ENCODE measurements around the gene MAGI2.

DNA sequence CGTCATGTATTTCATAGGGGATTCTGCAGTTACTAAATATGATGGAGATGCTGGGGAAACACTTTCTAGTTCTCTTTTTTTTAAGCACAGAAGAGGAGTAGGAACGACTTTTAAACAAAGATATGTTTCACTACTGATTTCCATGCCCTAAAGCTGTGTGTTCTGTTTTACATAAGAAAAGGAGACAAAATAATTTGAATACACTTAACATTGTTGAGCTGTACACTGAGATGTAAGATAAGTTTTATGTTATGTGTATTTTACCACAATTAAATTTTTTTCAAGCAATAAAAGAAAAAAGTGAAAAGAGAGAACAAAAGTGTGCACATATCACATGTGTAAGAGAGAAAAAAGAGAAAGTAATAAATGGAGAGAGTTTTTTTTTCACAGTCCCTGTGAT is 1246.7 kb downstream of the MAGI2 start:
- TF ChIP-seq POLR2A (IDR thresholded peaks at IDR 0.05) = no peak
- TF ChIP-seq, protein P1, sequence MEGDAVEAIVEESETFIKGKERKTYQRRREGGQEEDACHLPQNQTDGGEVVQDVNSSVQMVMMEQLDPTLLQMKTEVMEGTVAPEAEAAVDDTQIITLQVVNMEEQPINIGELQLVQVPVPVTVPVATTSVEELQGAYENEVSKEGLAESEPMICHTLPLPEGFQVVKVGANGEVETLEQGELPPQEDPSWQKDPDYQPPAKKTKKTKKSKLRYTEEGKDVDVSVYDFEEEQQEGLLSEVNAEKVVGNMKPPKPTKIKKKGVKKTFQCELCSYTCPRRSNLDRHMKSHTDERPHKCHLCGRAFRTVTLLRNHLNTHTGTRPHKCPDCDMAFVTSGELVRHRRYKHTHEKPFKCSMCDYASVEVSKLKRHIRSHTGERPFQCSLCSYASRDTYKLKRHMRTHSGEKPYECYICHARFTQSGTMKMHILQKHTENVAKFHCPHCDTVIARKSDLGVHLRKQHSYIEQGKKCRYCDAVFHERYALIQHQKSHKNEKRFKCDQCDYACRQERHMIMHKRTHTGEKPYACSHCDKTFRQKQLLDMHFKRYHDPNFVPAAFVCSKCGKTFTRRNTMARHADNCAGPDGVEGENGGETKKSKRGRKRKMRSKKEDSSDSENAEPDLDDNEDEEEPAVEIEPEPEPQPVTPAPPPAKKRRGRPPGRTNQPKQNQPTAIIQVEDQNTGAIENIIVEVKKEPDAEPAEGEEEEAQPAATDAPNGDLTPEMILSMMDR (IDR thresholded peaks at IDR 0.05) = no peak

Data from suprapubic skin (tissue), 3 donors.